HG03442 (cell line): ENCODE results near the gene RD3L.
"Not testable (repeated sequence)": the region's sequence is repeated elsewhere in the genome, so short reads cannot be mapped to it uniquely, and the experiment has no call there.

Source experiments
- ATAC-seq: cut with Tn5 transposase; IDR thresholded peaks from one replicate; pipeline ENCODE4 v1.9.1; 2021; ENCODE audit warnings: mild to moderate bottlenecking, moderate library complexity; ENCODE audit not compliant: unreplicated experiment

The RD3L gene

GRCh38 chr14:103941973-103942736 is at the start of gene RD3L:
Gene RD3L (minus strand): TSS chr14:103942529. CDS start chr14:103941695, 834 bp downstream.
- ATAC-seq: no peak

GRCh38 chr14:103989964-103990363 is 47.6 kb upstream of the RD3L start:
- ATAC-seq: no peak

- ATAC-seq: no peak
Measured at GRCh38 chr14:103989034-103989433, 46.7 kb upstream of the RD3L start.

GRCh38 chr14:103984196-103984595 is 41.9 kb upstream of the RD3L start:
- no peak for ATAC-seq

- ATAC-seq: not testable (repeated sequence)
Measured at GRCh38 chr14:103980623-103981238, 38.4 kb upstream of the RD3L start.

GRCh38 chr14:103974575-103974974 is 32.2 kb upstream of the RD3L start:
- ATAC-seq: no peak

- no peak for ATAC-seq
Measured at GRCh38 chr14:103973354-103973753, 31.0 kb upstream of the RD3L start.

GRCh38 chr14:103969961-103970360 is 27.6 kb upstream of the RD3L start:
- ATAC-seq: no peak

GRCh38 chr14:103966631-103967030 is 24.3 kb upstream of the RD3L start:
- no peak for ATAC-seq

- ATAC-seq: no peak
Measured at GRCh38 chr14:103961928-103962578, 19.7 kb upstream of the RD3L start.

- no peak for ATAC-seq
Measured at GRCh38 chr14:103960457-103961055, 18.2 kb upstream of the RD3L start.

GRCh38 chr14:103949131-103949790 is 6.9 kb upstream of the RD3L start:
- ATAC-seq: no peak

GRCh38 chr14:103948442-103948841 is 6.1 kb upstream of the RD3L start:
- no peak for ATAC-seq

- ATAC-seq: no peak
Measured at GRCh38 chr14:103946975-103947374, 4.6 kb upstream of the RD3L start.

- ATAC-seq: no peak
Measured at GRCh38 chr14:103943673-103944072, 1.3 kb upstream of the RD3L start.

GRCh38 chr14:103941462-103941861 is 867 bp downstream of the RD3L start:
- ATAC-seq: no peak

GRCh38 chr14:103935102-103935501 is 7.2 kb downstream of the RD3L start:
- ATAC-seq: no peak

- ATAC-seq: no peak
Measured at GRCh38 chr14:103932791-103933490, 9.4 kb downstream of the RD3L start.

GRCh38 chr14:103931422-103931821 is 10.9 kb downstream of the RD3L start:
- no peak for ATAC-seq

GRCh38 chr14:103930051-103930604 is 12.2 kb downstream of the RD3L start:
- ATAC-seq: no peak
